ENCODE measurements around the gene FBXL3.

GRCh38 chr13:77001963-77002587 is 24.9 kb downstream of the FBXL3 start:
- TF ChIP-seq, protein P1, sequence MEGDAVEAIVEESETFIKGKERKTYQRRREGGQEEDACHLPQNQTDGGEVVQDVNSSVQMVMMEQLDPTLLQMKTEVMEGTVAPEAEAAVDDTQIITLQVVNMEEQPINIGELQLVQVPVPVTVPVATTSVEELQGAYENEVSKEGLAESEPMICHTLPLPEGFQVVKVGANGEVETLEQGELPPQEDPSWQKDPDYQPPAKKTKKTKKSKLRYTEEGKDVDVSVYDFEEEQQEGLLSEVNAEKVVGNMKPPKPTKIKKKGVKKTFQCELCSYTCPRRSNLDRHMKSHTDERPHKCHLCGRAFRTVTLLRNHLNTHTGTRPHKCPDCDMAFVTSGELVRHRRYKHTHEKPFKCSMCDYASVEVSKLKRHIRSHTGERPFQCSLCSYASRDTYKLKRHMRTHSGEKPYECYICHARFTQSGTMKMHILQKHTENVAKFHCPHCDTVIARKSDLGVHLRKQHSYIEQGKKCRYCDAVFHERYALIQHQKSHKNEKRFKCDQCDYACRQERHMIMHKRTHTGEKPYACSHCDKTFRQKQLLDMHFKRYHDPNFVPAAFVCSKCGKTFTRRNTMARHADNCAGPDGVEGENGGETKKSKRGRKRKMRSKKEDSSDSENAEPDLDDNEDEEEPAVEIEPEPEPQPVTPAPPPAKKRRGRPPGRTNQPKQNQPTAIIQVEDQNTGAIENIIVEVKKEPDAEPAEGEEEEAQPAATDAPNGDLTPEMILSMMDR (IDR thresholded peaks at IDR 0.05), result no peak
- TF ChIP-seq POLR2A (IDR thresholded peaks at IDR 0.05; ENCODE audit: low read depth), result no peak
